ENCODE data around the gene WDFY4.

WDFY4 gene

GRCh38 chr10:48690791-48691660 lies 6.4 kb downstream of the WDFY4 start:
- no peak for DNase-seq (ENCODE audit: low read depth)

GRCh38 chr10:48691812-48692528 lies 7.3 kb downstream of the WDFY4 start:
- no peak for DNase-seq (ENCODE audit: low read depth)

GRCh38 chr10:48692748-48693147 lies 8.1 kb downstream of the WDFY4 start:
- no peak for DNase-seq (ENCODE audit: low read depth)

GRCh38 chr10:48693206-48693605 lies 8.5 kb downstream of the WDFY4 start:
- DNase-seq (ENCODE audit: low read depth), result no peak

- no peak for DNase-seq (ENCODE audit: low read depth)
Observed at GRCh38 chr10:48694371-48695030, 9.8 kb downstream of the WDFY4 start.

- DNase-seq (ENCODE audit: low read depth), result no peak
Observed at GRCh38 chr10:48695636-48696534, 11.2 kb downstream of the WDFY4 start.

GRCh38 chr10:48696535-48696873 lies 11.8 kb downstream of the WDFY4 start:
- DNase-seq (ENCODE audit: low read depth), result no peak

GRCh38 chr10:48697091-48697490 lies 12.4 kb downstream of the WDFY4 start:
- no peak for DNase-seq (ENCODE audit: low read depth)

- DNase-seq (ENCODE audit: low read depth), result no peak
Observed at GRCh38 chr10:48697821-48698764, 13.4 kb downstream of the WDFY4 start.

- DNase-seq (ENCODE audit: low read depth), result no peak
Observed at GRCh38 chr10:48699011-48699627, 14.4 kb downstream of the WDFY4 start.

- no peak for DNase-seq (ENCODE audit: low read depth)
Observed at GRCh38 chr10:48700071-48700470, 15.4 kb downstream of the WDFY4 start.

GRCh38 chr10:48700493-48700892 lies 15.8 kb downstream of the WDFY4 start:
- DNase-seq (ENCODE audit: low read depth), result no peak

GRCh38 chr10:48701139-48701901 lies 16.6 kb downstream of the WDFY4 start:
- DNase-seq (ENCODE audit: low read depth), result no peak

GRCh38 chr10:48701941-48702340 lies 17.3 kb downstream of the WDFY4 start:
- no peak for DNase-seq (ENCODE audit: low read depth)

- no peak for DNase-seq (ENCODE audit: low read depth)
Observed at GRCh38 chr10:48703531-48704122, 19.0 kb downstream of the WDFY4 start.

- no peak for DNase-seq (ENCODE audit: low read depth)
Observed at GRCh38 chr10:48704156-48704555, 19.5 kb downstream of the WDFY4 start.

GRCh38 chr10:48705401-48705938 lies 20.8 kb downstream of the WDFY4 start:
- DNase-seq (ENCODE audit: low read depth), result no peak

GRCh38 chr10:48707472-48707871 lies 22.8 kb downstream of the WDFY4 start:
- no peak for DNase-seq (ENCODE audit: low read depth)

GRCh38 chr10:48708144-48708543 lies 23.5 kb downstream of the WDFY4 start:
- DNase-seq (ENCODE audit: low read depth), result no peak

Data from HS-27A (cell line).